Measurements from ENCODE around the gene FIGN.

FIGN gene

GRCh38 chr2:163602196-163602595 lies 133.6 kb downstream of the FIGN start:
- no peak for TF ChIP-seq CTCF (IDR thresholded peaks at IDR 0.05)
- no peak overlapping the region for H3K4me3 ChIP-seq
- DNase-seq (ENCODE audit: low spot score), result no peak
- H3K27ac ChIP-seq, result no peak overlapping the region

GRCh38 chr2:163601377-163601776 lies 134.4 kb downstream of the FIGN start:
- no peak overlapping the region for H3K4me3 ChIP-seq
- no peak for TF ChIP-seq CTCF (IDR thresholded peaks at IDR 0.05)
- H3K27ac ChIP-seq, result no peak overlapping the region
- DNase-seq (ENCODE audit: low spot score), result no peak

GRCh38 chr2:163600801-163601200 lies 135.0 kb downstream of the FIGN start:
- Histone ChIP-seq H3K4me3 (no peak overlapping the region), H3K27ac (no peak overlapping the region)
- TF ChIP-seq CTCF (IDR thresholded peaks at IDR 0.05), result no peak
- no peak for DNase-seq (ENCODE audit: low spot score)

- Histone ChIP-seq H3K27ac (no peak overlapping the region), H3K4me3 (no peak overlapping the region)
- DNase-seq (ENCODE audit: low spot score), result no peak
- no peak for TF ChIP-seq CTCF (IDR thresholded peaks at IDR 0.05)
These were observed 140.8 kb downstream of the FIGN start for GRCh38 chr2:163595028-163595427.

GRCh38 chr2:163594497-163594896 lies 141.3 kb downstream of the FIGN start:
- no peak for TF ChIP-seq CTCF (IDR thresholded peaks at IDR 0.05)
- no peak overlapping the region for H3K27ac ChIP-seq
- DNase-seq (ENCODE audit: low spot score), result no peak
- no peak overlapping the region for H3K4me3 ChIP-seq

GRCh38 chr2:163593982-163594381 lies 141.8 kb downstream of the FIGN start:
- Histone ChIP-seq H3K4me3 (no peak overlapping the region), H3K27ac (no peak overlapping the region)
- no peak for DNase-seq (ENCODE audit: low spot score)
- no peak for TF ChIP-seq CTCF (IDR thresholded peaks at IDR 0.05)

GRCh38 chr2:163592954-163593622 lies 142.7 kb downstream of the FIGN start:
- TF ChIP-seq CTCF (IDR thresholded peaks at IDR 0.05), result no peak
- DNase-seq (ENCODE audit: low spot score), result no peak

More at GRCh38 chr2:163592954-163593622, 142.7 kb downstream of the FIGN start:
- Histone ChIP-seq H3K27ac (no peak overlapping the region), H3K4me3 (no peak overlapping the region)
